Skeletal muscle tissue (tissue), 4 donors: ENCODE measurements around the gene RITA1. TPM values are rescaled to one million over a fixed set of nuclear protein-coding genes. Genes with fewer than 3 reads are reported as not detected.
A peak's percentile ranks its signal among the peaks of the same experiment; 100 is the strongest.
"Not testable (repeated sequence)": the region's sequence is repeated elsewhere in the genome, so short reads cannot be mapped to it uniquely, and the experiment has no call there.

Source experiments
- H3K27ac ChIP-seq: one replicate; pipeline ENCODE4 v1.7.0; 2013; ENCODE audit warnings: mild to moderate bottlenecking, low read depth, low read length, inconsistent platforms
- H3K27me3 ChIP-seq, 3 donors: one replicate each; pipeline ENCODE4 v1.7.0; 2013; ENCODE audit warnings: low read length in 3 of 3; ENCODE audit not compliant: control insufficient read depth in 3 of 3, insufficient read depth in 3 of 3
- H3K36me3 ChIP-seq, 3 donors: one replicate each; pipeline ENCODE4 v1.7.0; 2013; ENCODE audit warnings: low read length in 3 of 3; ENCODE audit not compliant: control insufficient read depth in 3 of 3, insufficient read depth in 3 of 3
- H3K4me1 ChIP-seq, 3 donors: one replicate each; pipeline ENCODE4 v1.7.0; 2013; ENCODE audit warnings: low read length in 3 of 3, mild to moderate bottlenecking in 3 of 3; ENCODE audit not compliant: control insufficient read depth in 3 of 3, insufficient read depth in 3 of 3
- H3K4me3 ChIP-seq, 3 donors: one replicate each; pipeline ENCODE4 v1.7.0; 2013; ENCODE audit warnings: low read length in 3 of 3
- H3K9ac ChIP-seq, 3 donors: one replicate each; pipeline ENCODE4 v1.7.0; 2013; ENCODE audit warnings: low read length in 3 of 3, mild to moderate bottlenecking in 3 of 3, moderate library complexity in 2 of 3, low read depth in 1 of 3
- H3K9me3 ChIP-seq, 3 donors: one replicate each; pipeline ENCODE4 v1.7.0; 2013; ENCODE audit warnings: low read length in 3 of 3; ENCODE audit not compliant: control insufficient read depth in 3 of 3
- total RNA-seq: library from RNA; depleted of rRNA; stranded (reverse); fragments of >200 nt; gene quantifications from one replicate; pipeline ENCODE4 v1.2.3, GENCODE V29; 2014
- donor health status: Osteomylitis.

Gene RITA1
- 10.4 TPM for total RNA-seq

- peaks cover 19 to 34% (median 23%) of the 10 kb centered on the region in 3 donors for H3K4me1 ChIP-seq
- peaks cover 10 to 18% (median 18%) of the 10 kb centered on the region in 3 donors for H3K36me3 ChIP-seq
- peak within 1 kb of the TSS; percentile 86 to 93 (median 92) for H3K4me3 ChIP-seq
- no peaks in the 10 kb centered on the region for H3K9me3 ChIP-seq
- H3K27me3 ChIP-seq: no peaks in the 10 kb centered on the region
- peak within 1 kb of the TSS; percentile 89 for H3K27ac ChIP-seq
- peak within 1 kb of the TSS; percentile 88 to 97 (median 96) for H3K9ac ChIP-seq
Measured at GRCh38 chr12:113185180-113186032, at the start of gene RITA1, which contains the start of gene DDX54. Gene RITA1 (plus strand): TSS chr12:113185721. CDS start chr12:113186747, 1,026 bp downstream. Gene DDX54 (minus strand): TSS chr12:113185478. CDS start chr12:113185451, 27 bp downstream.

GRCh38 chr12:113136128-113136989 lies 49.2 kb upstream of the RITA1 start:
- H3K9me3 ChIP-seq: no peaks in the 10 kb centered on the region
- H3K4me3 ChIP-seq: no peak overlapping the region
- H3K27me3 ChIP-seq: peaks cover 19 to 39% (median 25%) of the 10 kb centered on the region in 3 donors
- H3K9ac ChIP-seq: no peak overlapping the region
- H3K27ac ChIP-seq: no peak overlapping the region
- no peaks in the 10 kb centered on the region for H3K36me3 ChIP-seq
- peaks cover 0 to 3% (median 0%) of the 10 kb centered on the region in 3 donors for H3K4me1 ChIP-seq

DNA sequence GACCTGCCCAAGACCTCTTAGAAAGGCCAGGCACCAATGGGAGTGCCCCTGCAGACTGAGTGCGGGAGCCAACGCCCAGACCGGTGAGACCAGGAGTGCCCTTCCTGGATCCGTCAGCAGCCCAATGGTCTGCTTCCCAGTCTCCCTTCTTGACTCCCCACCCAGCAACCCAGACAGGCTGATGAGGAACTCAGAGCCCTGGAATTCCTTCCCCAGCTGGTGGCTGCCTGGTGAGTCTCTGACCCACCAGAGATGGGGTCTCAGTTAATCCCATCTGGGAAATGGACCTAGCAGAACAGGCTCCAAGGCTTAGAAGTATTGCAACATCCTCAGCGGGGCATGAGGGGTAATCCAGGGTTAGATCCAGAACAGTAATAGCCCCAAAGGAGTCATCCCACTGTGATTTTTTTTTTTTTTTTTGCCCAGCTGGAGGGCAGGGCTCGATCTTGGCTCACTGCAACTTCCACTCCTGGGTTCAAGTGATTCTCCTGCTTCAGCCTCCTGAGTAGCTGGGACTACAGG lies 48.5 kb upstream of the RITA1 start:
- Histone ChIP-seq H3K27me3 (peaks cover 19 to 39% (median 22%) of the 10 kb centered on the region in 3 donors), H3K4me1 (peaks cover 0 to 3% (median 0%) of the 10 kb centered on the region in 3 donors), H3K9ac (no peak overlapping the region), H3K36me3 (no peaks in the 10 kb centered on the region), H3K9me3 (no peaks in the 10 kb centered on the region), H3K4me3 (no peak overlapping the region), H3K27ac (no peak overlapping the region)

DNA sequence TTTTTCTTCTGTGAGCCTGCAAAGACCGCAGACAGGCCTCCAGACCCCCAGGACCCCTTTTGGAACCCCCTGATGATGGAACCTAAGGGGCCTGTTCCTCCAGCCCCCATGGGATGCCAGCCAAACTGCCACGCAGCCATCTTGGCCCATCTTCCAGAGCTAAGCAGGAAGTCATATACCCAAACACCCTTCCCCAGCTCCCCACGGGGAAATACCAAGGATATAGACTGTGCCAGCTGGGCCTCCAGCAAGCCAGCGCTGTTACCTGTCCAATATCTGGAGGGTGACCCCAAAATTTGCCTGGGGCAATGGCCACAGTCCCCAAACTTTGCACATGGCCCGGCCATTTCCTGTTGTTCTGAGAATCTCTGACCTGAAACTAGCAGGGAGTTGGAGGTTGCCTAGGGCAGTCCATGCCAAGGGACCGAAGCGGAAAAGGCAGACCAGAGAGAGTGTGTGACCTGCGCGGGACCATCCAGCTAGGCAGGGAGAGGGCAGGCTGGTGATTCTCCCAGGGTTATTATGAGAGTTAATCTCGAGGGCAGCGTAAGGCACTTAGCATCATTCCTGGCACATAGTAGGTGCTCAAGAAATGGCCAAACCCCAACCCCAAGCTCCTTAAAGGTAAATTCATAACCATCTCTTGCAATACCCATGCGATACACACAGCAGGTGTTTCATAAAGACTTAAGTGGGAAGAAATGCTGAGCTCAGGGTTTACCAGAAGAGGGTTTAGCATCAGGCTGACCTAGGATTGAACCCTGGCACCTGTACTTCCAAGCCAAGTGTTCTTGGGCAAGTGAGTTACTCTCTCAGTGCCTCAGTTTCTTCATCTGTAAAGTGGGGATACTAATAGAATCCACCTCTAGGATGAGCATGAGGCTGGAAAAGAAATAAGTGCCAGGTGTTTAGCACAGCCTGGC lies 47.4 kb upstream of the RITA1 start:
- no peak overlapping the region for H3K4me3 ChIP-seq
- no peak overlapping the region for H3K9ac ChIP-seq
- H3K9me3 ChIP-seq: no peaks in the 10 kb centered on the region
- peaks cover 19 to 34% (median 19%) of the 10 kb centered on the region in 3 donors for H3K27me3 ChIP-seq
- no peak overlapping the region for H3K27ac ChIP-seq
- H3K4me1 ChIP-seq: peaks cover 0 to 3% (median 0%) of the 10 kb centered on the region in 3 donors
- H3K36me3 ChIP-seq: no peaks in the 10 kb centered on the region

- H3K27ac ChIP-seq: no peak overlapping the region
- H3K27me3 ChIP-seq: peaks cover 19 to 27% (median 19%) of the 10 kb centered on the region in 3 donors
- no peak overlapping the region for H3K9ac ChIP-seq
- H3K9me3 ChIP-seq: no peaks in the 10 kb centered on the region
- peaks cover 0 to 3% (median 0%) of the 10 kb centered on the region in 3 donors for H3K4me1 ChIP-seq
- H3K36me3 ChIP-seq: no peaks in the 10 kb centered on the region
- no peak overlapping the region for H3K4me3 ChIP-seq
Measured at GRCh38 chr12:113138826-113139225, 46.7 kb upstream of the RITA1 start.

- no peak overlapping the region for H3K9ac ChIP-seq
- no peaks in the 10 kb centered on the region for H3K4me1 ChIP-seq
Measured at GRCh38 chr12:113140706-113141105, 44.8 kb upstream of the RITA1 start.

GRCh38 chr12:113141716-113142115 lies 43.8 kb upstream of the RITA1 start:
- not testable (repeated sequence) for H3K36me3 ChIP-seq, H3K9me3 ChIP-seq, H3K4me1 ChIP-seq, H3K27me3 ChIP-seq, H3K9ac ChIP-seq, H3K4me3 ChIP-seq, H3K27ac ChIP-seq

More at GRCh38 chr12:113140706-113141105, 44.8 kb upstream of the RITA1 start:
- Histone ChIP-seq H3K36me3 (no peaks in the 10 kb centered on the region), H3K9me3 (no peaks in the 10 kb centered on the region), H3K27me3 (peaks cover 5 to 15% (median 14%) of the 10 kb centered on the region in 3 donors), H3K4me3 (no peak overlapping the region), H3K27ac (no peak overlapping the region)

DNA sequence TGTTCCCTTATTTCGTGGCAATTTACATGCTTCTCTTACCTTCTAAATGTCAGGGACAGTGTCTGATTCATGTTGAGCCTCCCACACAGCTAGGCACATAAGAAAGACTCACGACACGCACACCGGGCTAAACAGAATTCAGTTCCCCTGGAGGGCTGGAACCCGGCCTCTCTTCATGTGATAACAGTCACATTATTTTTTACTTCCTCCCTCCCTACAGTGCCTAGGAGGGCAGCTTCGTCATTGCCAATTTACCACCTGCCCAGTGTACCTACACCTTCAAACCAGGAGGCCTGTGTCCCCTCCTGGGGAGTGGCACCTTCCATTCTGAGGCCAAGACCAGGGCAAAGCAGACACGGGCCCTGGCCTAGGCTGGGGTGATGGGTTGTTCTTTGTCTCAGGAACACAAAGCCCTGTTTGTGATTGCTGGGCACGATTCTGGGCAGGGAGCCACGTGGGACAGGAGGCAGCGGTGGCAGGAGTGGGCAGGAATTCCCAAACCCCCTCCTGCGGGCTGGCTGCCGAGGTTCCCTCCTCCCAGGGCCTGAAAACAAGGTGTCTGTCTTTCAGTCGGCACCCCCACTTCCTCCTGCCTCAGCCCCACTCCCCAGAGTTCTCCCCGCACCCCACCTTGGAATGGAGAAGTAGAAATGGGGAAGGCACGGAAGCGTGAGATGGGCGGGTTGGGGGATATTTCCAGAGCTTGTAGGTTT lies 43.2 kb upstream of the RITA1 start:
- H3K27ac ChIP-seq: peak overlapping the region; percentile 25
- no peak overlapping the region for H3K4me3 ChIP-seq
- H3K36me3 ChIP-seq: no peaks in the 10 kb centered on the region
- peaks cover 0 to 2% (median 0%) of the 10 kb centered on the region in 3 donors for H3K27me3 ChIP-seq
- H3K9ac ChIP-seq: no peak overlapping the region
- H3K9me3 ChIP-seq: no peaks in the 10 kb centered on the region
- H3K4me1 ChIP-seq: no peaks in the 10 kb centered on the region
